DOHH2 (cell line): ENCODE results near the gene DERA.

Source experiments
- H3F3A ChIP-seq: fragments of 200-600 bp; sonication (generic), shearing (Covaris generic); 2 replicates; pipeline ENCODE4 v1.6.0; 2016; ENCODE audit warnings: antibody characterized with exemption, mild to moderate bottlenecking; ENCODE audit not compliant: control insufficient read depth, insufficient read depth
- H3K27ac ChIP-seq: fragments of 200-600 bp; sonication (generic); 2 replicates; pipeline ENCODE4 v1.5.1; 2014; ENCODE audit warnings: low read depth, mild to moderate bottlenecking, low read length, moderate library complexity
- H3K27me3 ChIP-seq: fragments of 200-600 bp; sonication (generic); 2 replicates; pipeline ENCODE4 v1.6.1; 2014; ENCODE audit warnings: mild to moderate bottlenecking, low read length, mixed read lengths; ENCODE audit not compliant: control insufficient read depth
- H3K36me3 ChIP-seq: fragments of 200-600 bp; sonication (generic); 2 replicates; pipeline ENCODE4 v1.6.1; 2014; ENCODE audit warnings: mild to moderate bottlenecking, low read length, moderate library complexity, mixed read lengths; ENCODE audit not compliant: control insufficient read depth
- H3K4me1 ChIP-seq: fragments of 200-600 bp; sonication (generic); 2 replicates; pipeline ENCODE4 v1.6.1; 2014; ENCODE audit warnings: mild to moderate bottlenecking, low read length, mixed read lengths; ENCODE audit not compliant: control insufficient read depth
- H3K4me2 ChIP-seq: fragments of 200-600 bp; sonication (generic); 2 replicates; pipeline ENCODE4 v1.6.0; 2014; ENCODE audit warnings: mild to moderate bottlenecking, low read length, moderate library complexity
- H3K4me3 ChIP-seq: fragments of 200-600 bp; sonication (generic); 2 replicates; pipeline ENCODE4 v1.5.1; 2014; ENCODE audit warnings: mild to moderate bottlenecking, low read length, mixed read lengths
- H3K79me2 ChIP-seq: fragments of 200-600 bp; sonication (generic); 2 replicates; pipeline ENCODE4 v1.6.1; 2014; ENCODE audit warnings: mild to moderate bottlenecking, low read length, mixed read lengths; ENCODE audit not compliant: control insufficient read depth
- H3K9me2 ChIP-seq: fragments of 200-600 bp; sonication (generic); replicated peaks from 2 replicates; pipeline ENCODE4 v1.6.1; 2014; ENCODE audit warnings: mild to moderate bottlenecking, low read length, mixed read lengths; ENCODE audit not compliant: control insufficient read depth
- H3K9me3 ChIP-seq: fragments of 200-600 bp; sonication (generic); 2 replicates; pipeline ENCODE4 v1.6.1; 2014; ENCODE audit warnings: antibody characterized with exemption, low read length, mixed read lengths; ENCODE audit not compliant: control insufficient read depth, insufficient read depth
- H4K20me1 ChIP-seq: fragments of 200-600 bp; sonication (generic); 2 replicates; pipeline ENCODE4 v1.6.0; 2014; ENCODE audit warnings: low read depth, mild to moderate bottlenecking, antibody characterized with exemption, low read length, moderate library complexity; ENCODE audit not compliant: control insufficient read depth, insufficient read depth
- CTCF ChIP-seq: fragments of 200-600 bp; sonication (generic); IDR thresholded peaks from one replicate; pipeline ENCODE4 v1.5.1; 2014; ENCODE audit warnings: antibody characterized with exemption, mild to moderate bottlenecking, low read depth, low read length; ENCODE audit not compliant: poor library complexity, severe bottlenecking
- EZH2phosphoT487 ChIP-seq: fragments of 200-600 bp; sonication (generic); IDR thresholded peaks from 2 replicates; pipeline ENCODE4 v1.6.1; 2017; ENCODE audit warnings: borderline replicate concordance, mild to moderate bottlenecking, antibody characterized with exemption, low read length, moderate library complexity, mixed read lengths

DERA gene

GRCh38 chr12:15982921-15983320, 71.8 kb downstream of the DERA start:
- Histone ChIP-seq H3K9me2 (no peaks in the 10 kb centered on the region), H3K36me3 (peaks cover 36% of the 10 kb centered on the region), H4K20me1 (no peaks in the 10 kb centered on the region), H3K27ac (peak overlapping the region; percentile 97), H3K4me3 (no peak overlapping the region), H3K4me1 (peaks cover 78% of the 10 kb centered on the region), H3K9me3 (peaks cover 7% of the 10 kb centered on the region), H3K27me3 (no peaks in the 10 kb centered on the region), H3K79me2 (peaks cover 28% of the 10 kb centered on the region), H3F3A (peaks cover 27% of the 10 kb centered on the region), H3K4me2 (no peak overlapping the region)
- TF ChIP-seq CTCF = no peak
- TF ChIP-seq EZH2phosphoT487 = no peak

- Histone ChIP-seq H3K79me2 (peaks cover 41% of the 10 kb centered on the region), H3K9me2 (no peaks in the 10 kb centered on the region), H3K9me3 (peaks cover 20% of the 10 kb centered on the region), H3K4me3 (peak overlapping the region; percentile 80), H3F3A (peaks cover 27% of the 10 kb centered on the region), H4K20me1 (no peaks in the 10 kb centered on the region), H3K4me1 (peaks cover 86% of the 10 kb centered on the region), H3K27ac (peak overlapping the region; percentile 97), H3K36me3 (peaks cover 49% of the 10 kb centered on the region), H3K27me3 (no peaks in the 10 kb centered on the region), H3K4me2 (peak overlapping the region; percentile 82)
- TF ChIP-seq CTCF (no peak), EZH2phosphoT487 (no peak)
Observed at GRCh38 chr12:15984097-15984800, 73.1 kb downstream of the DERA start.

DNA sequence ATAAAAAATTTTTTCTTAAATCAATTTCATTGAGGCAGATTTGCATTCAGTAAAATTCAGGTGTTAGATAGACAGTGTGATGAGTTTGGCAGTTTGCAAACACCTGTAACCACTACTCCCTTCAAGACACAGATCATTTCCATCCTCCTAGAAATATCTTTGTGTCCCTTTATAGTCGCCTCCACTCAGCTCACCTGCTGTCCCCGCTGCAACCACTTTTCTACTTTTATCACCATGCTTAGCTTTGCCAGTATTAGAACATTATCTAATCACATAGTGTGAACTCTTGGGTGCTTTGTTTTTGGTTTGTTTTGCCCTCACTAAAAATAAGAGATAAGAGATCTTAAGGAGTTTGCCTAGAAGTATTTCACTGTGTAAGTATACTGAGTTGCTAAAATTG, 73.8 kb downstream of the DERA start:
- Histone ChIP-seq H3K27me3 (no peaks in the 10 kb centered on the region), H3K4me2 (peak overlapping the region; percentile 82), H3K9me3 (peaks cover 20% of the 10 kb centered on the region), H3K27ac (peak overlapping the region; percentile 97), H3K4me3 (peak overlapping the region; percentile 80), H3K9me2 (no peaks in the 10 kb centered on the region), H3K79me2 (peaks cover 48% of the 10 kb centered on the region), H3K4me1 (peaks cover 85% of the 10 kb centered on the region), H3K36me3 (peaks cover 57% of the 10 kb centered on the region), H4K20me1 (no peaks in the 10 kb centered on the region), H3F3A (peaks cover 27% of the 10 kb centered on the region)
- TF ChIP-seq CTCF (no peak), EZH2phosphoT487 (no peak)
